Adipose tissue (tissue), 3 donors: ENCODE data around the gene MATK. TPM values are rescaled to one million over a fixed set of nuclear protein-coding genes. Genes with fewer than 3 reads are reported as not detected.

Experiments
- H3K27ac ChIP-seq: one replicate; pipeline ENCODE4 v1.5.1; 2013; ENCODE audit warnings: low read depth, low read length
- WGBS, 3 donors: extraction: QIAGEN DNeasy Blood & Tissue Kit; methylation state at CpG; one replicate each; pipeline ENCODE4 v1.1.7; 2013; 5-methylcytosine and 5-hydroxymethylcytosine counted together
- polyA plus RNA-seq, 3 donors: library from polyadenylated mRNA; stranded (reverse); fragments of 200-250 nt; gene quantifications; one replicate each; pipeline ENCODE4 v1.2.3, GENCODE V29; 2013
- donor health status: healthy with polysubstance abuse.
- donor health status: Bipolar disorder and iron deficiency.
- donor health status: healthy.

The MATK gene
- polyA plus RNA-seq, 3 donors = 1.00 to 2.6 (median 2.0) TPM

GRCh38 chr19:3737487-3738205 lies 48.5 kb downstream of the MATK start:
- WGBS, 3 donors = 88 to 90% (median 89%) methylated on average over 10 of the region's 10 CpGs
- no peak overlapping the region for H3K27ac ChIP-seq

GRCh38 chr19:3736106-3736724 lies 50.0 kb downstream of the MATK start:
- 82 to 93% (median 84%) methylated on average over 21 of the region's 21 CpGs for WGBS, 3 donors

GRCh38 chr19:3734310-3734600 lies 51.9 kb downstream of the MATK start:
- H3K27ac ChIP-seq = no peak overlapping the region
- WGBS, 3 donors = 88 to 93% (median 91%) methylated on average over 14 of the region's 14 CpGs

More at GRCh38 chr19:3736106-3736724, 50.0 kb downstream of the MATK start:
- H3K27ac ChIP-seq = no peak overlapping the region

GRCh38 chr19:3733549-3734309 lies 52.5 kb downstream of the MATK start:
- 79 to 88% (median 83%) methylated on average over 20 of the region's 20 CpGs for WGBS, 3 donors
- no peak overlapping the region for H3K27ac ChIP-seq

- no peak overlapping the region for H3K27ac ChIP-seq
- WGBS, 3 donors = 90 to 94% (median 94%) methylated on average over 1 of the region's 1 CpG
These were observed 54.1 kb downstream of the MATK start for GRCh38 chr19:3732108-3732507.

- H3K27ac ChIP-seq = no peak overlapping the region
- 94 to 95% (median 95%) methylated on average over 30 to 32 of the region's 32 CpGs for WGBS, 3 donors
These were observed 55.7 kb downstream of the MATK start for GRCh38 chr19:3730457-3730958.

Other genes starting within 250 kb of the MATK start
- under 1 TPM in 2 of 3 donors, not detected in 1; 0.13 to 0.84 TPM for gene TEKTIP1, start 247.2 kb downstream of the MATK start, polyA plus RNA-seq
- 10 to 100 TPM; 26.3 to 32.9 (median 31.8) TPM for gene MFSD12, start 228.8 kb downstream of the MATK start, polyA plus RNA-seq
- 10 to 100 TPM; 38.6 to 73.8 (median 65.1) TPM for gene HMG20B, start 213.4 kb downstream of the MATK start, polyA plus RNA-seq
- gene GIPC3, start 200.9 kb downstream of the MATK start, polyA plus RNA-seq = 1 to 10 TPM in 2 of 3 donors, under 1 TPM in 1; 0.33 to 1.7 (median 1.5) TPM
- gene TBXA2R, start 179.5 kb downstream of the MATK start, polyA plus RNA-seq = 1 to 10 TPM in 2 of 3 donors, under 1 TPM in 1; 0.56 to 3.7 (median 3.6) TPM
- gene CACTIN, start 159.6 kb downstream of the MATK start, polyA plus RNA-seq = 10 to 100 TPM; 11.6 to 16.5 (median 12.1) TPM
- gene PIP5K1C, start 85.9 kb downstream of the MATK start, polyA plus RNA-seq = 10 to 100 TPM in 2 of 3 donors, 1 to 10 TPM in 1; 8.7 to 18.7 (median 18.0) TPM
- 1 to 10 TPM in 2 of 3 donors, under 1 TPM in 1; 0.45 to 7.4 (median 4.2) TPM for gene TJP3, start 78.0 kb downstream of the MATK start, polyA plus RNA-seq
- 10 to 100 TPM in 2 of 3 donors, 1 to 10 TPM in 1; 9.1 to 14.7 (median 10.3) TPM for gene APBA3, start 24.7 kb downstream of the MATK start, polyA plus RNA-seq
- gene MRPL54, start 23.7 kb downstream of the MATK start, polyA plus RNA-seq = 100 to 1,000 TPM in 2 of 3 donors, 10 to 100 TPM in 1; 89.4 to 128 (median 114) TPM
- not detected for gene RAX2, start 14.2 kb downstream of the MATK start, polyA plus RNA-seq
- under 1 TPM in 2 of 3 donors, not detected in 1; 0.03 to 0.23 TPM for gene ZFR2, start 82.7 kb upstream of the MATK start, polyA plus RNA-seq
- gene ATCAY, start 94.3 kb upstream of the MATK start, polyA plus RNA-seq = under 1 TPM in 1 of 3 donors, not detected in 2; 0.10 TPM
- gene NMRK2, start 146.7 kb upstream of the MATK start, polyA plus RNA-seq = 1 to 10 TPM in 2 of 3 donors, under 1 TPM in 1; 0.15 to 2.9 (median 1.1) TPM
- 10 to 100 TPM; 46.4 to 78.1 (median 61.3) TPM for gene DAPK3, start 184.7 kb upstream of the MATK start, polyA plus RNA-seq
- gene EEF2, start 199.1 kb upstream of the MATK start, polyA plus RNA-seq = 1,000 to 10,000 TPM; 1,566 to 2,151 (median 1,831) TPM
- 10 to 100 TPM in 2 of 3 donors, 1 to 10 TPM in 1; 9.0 to 13.3 (median 10.9) TPM for gene PIAS4, start 221.4 kb upstream of the MATK start, polyA plus RNA-seq